Type B pancreatic cell (in vitro differentiated cells): ENCODE results near the gene BAIAP2. TPM values are rescaled to one million over a fixed set of nuclear protein-coding genes. Genes with fewer than 3 reads are reported as not detected.

ENCODE experiments used
- DNase-seq: peaks from one replicate; pipeline ENCODE4 v3.0.0; 2021; ENCODE audit warnings: mixed read lengths; ENCODE audit not compliant: unreplicated experiment; ENCODE audit errors: extremely low spot score
- H3K27ac Mint-ChIP-seq: 2 replicates; pipeline ENCODE4 v1.8.0; 2021; ENCODE audit warnings: mild to moderate bottlenecking, mixed read lengths
- H3K27me3 Mint-ChIP-seq: 2 replicates; pipeline ENCODE4 v1.8.0; 2021; ENCODE audit warnings: mixed read lengths
- H3K36me3 Mint-ChIP-seq: 2 replicates; pipeline ENCODE4 v1.8.0; 2021; ENCODE audit warnings: mixed read lengths
- H3K4me1 Mint-ChIP-seq: one replicate; pipeline ENCODE4 v1.8.0; 2021; ENCODE audit warnings: mixed read lengths; ENCODE audit not compliant: unreplicated experiment
- H3K4me3 Mint-ChIP-seq: 2 replicates; pipeline ENCODE4 v1.8.0; 2021; ENCODE audit warnings: mild to moderate bottlenecking, mixed read lengths
- H3K9me3 Mint-ChIP-seq: 2 replicates; pipeline ENCODE4 v1.8.0; 2021; ENCODE audit warnings: mixed read lengths
- CTCF ChIP-seq: fragments of 200-600 bp; sonication (generic); conservative IDR thresholded peaks from 2 replicates; pipeline ENCODE4 v1.5.0; 2021; ENCODE audit warnings: antibody characterized with exemption, mild to moderate bottlenecking
- total RNA-seq: library from RNA; stranded (reverse); gene quantifications from 2 replicates; pipeline ENCODE4 v1.2.1, GENCODE V29; 2021; ENCODE audit warnings: low replicate concordance

BAIAP2 gene
- total RNA-seq, 1 donor from 2014 or later, result 62.7 TPM

- DNase-seq, result no peak
- Mint-ChIP-seq H3K27ac (no peak overlapping the region), H3K9me3 (no peaks in the 10 kb centered on the region), H3K27me3 (no peaks in the 10 kb centered on the region), H3K4me3 (no peak overlapping the region), H3K36me3 (no peaks in the 10 kb centered on the region), H3K4me1 (no peaks in the 10 kb centered on the region)
- no peak for TF ChIP-seq CTCF
Observed at GRCh38 chr17:81110488-81111040, 75.6 kb downstream of the BAIAP2 start.

GRCh38 chr17:81111066-81111465, 76.1 kb downstream of the BAIAP2 start:
- no peak for TF ChIP-seq CTCF
- no peak overlapping the region for H3K4me3 Mint-ChIP-seq

GRCh38 chr17:81112450-81112849, 77.5 kb downstream of the BAIAP2 start:
- H3K36me3 Mint-ChIP-seq, result no peaks in the 10 kb centered on the region
- H3K4me1 Mint-ChIP-seq, result peaks cover 4% of the 10 kb centered on the region
- H3K4me3 Mint-ChIP-seq, result no peak overlapping the region
- no peak for TF ChIP-seq CTCF
- H3K27me3 Mint-ChIP-seq, result no peaks in the 10 kb centered on the region
- no peaks in the 10 kb centered on the region for H3K9me3 Mint-ChIP-seq
- H3K27ac Mint-ChIP-seq, result no peak overlapping the region
- DNase-seq, result no peak

More at GRCh38 chr17:81111066-81111465, 76.1 kb downstream of the BAIAP2 start:
- H3K27me3 Mint-ChIP-seq, result no peaks in the 10 kb centered on the region
- no peak for DNase-seq
- H3K27ac Mint-ChIP-seq, result no peak overlapping the region
- H3K4me1 Mint-ChIP-seq, result no peaks in the 10 kb centered on the region
- H3K9me3 Mint-ChIP-seq, result no peaks in the 10 kb centered on the region
- no peaks in the 10 kb centered on the region for H3K36me3 Mint-ChIP-seq

- Mint-ChIP-seq H3K27me3 (no peaks in the 10 kb centered on the region), H3K4me3 (no peak overlapping the region), H3K36me3 (no peaks in the 10 kb centered on the region), H3K27ac (no peak overlapping the region), H3K4me1 (peaks cover 6% of the 10 kb centered on the region), H3K9me3 (no peaks in the 10 kb centered on the region)
- no peak for TF ChIP-seq CTCF
- DNase-seq, result no peak
Observed at GRCh38 chr17:81113158-81113724, 78.3 kb downstream of the BAIAP2 start.

- no peak overlapping the region for H3K27ac Mint-ChIP-seq
Observed at GRCh38 chr17:81114351-81115093, 79.6 kb downstream of the BAIAP2 start.

More at GRCh38 chr17:81114351-81115093, 79.6 kb downstream of the BAIAP2 start:
- no peak overlapping the region for H3K4me3 Mint-ChIP-seq
- no peaks in the 10 kb centered on the region for H3K36me3 Mint-ChIP-seq
- peaks cover 9% of the 10 kb centered on the region for H3K4me1 Mint-ChIP-seq
- TF ChIP-seq CTCF, result no peak
- H3K27me3 Mint-ChIP-seq, result no peaks in the 10 kb centered on the region
- no peak for DNase-seq
- H3K9me3 Mint-ChIP-seq, result no peaks in the 10 kb centered on the region
